K562 (cell line): ENCODE measurements around the gene CDK9. TPM values are rescaled to one million over a fixed set of nuclear protein-coding genes. Genes with fewer than 3 reads are reported as not detected.
A peak's percentile ranks its signal among the peaks of the same experiment; 100 is the strongest.

Source experiments
- ARID1B ChIP-seq: fragments of 450-650 bp; IDR thresholded peaks from 2 replicates; pipeline ENCODE4 v1.6.1; 2016; ENCODE audit warnings: antibody characterized with exemption, mild to moderate bottlenecking, inconsistent platforms
- DIDO1 ChIP-seq: fragments of 450-650 bp; IDR thresholded peaks from 2 replicates; pipeline ENCODE4 v1.6.1; 2016; ENCODE audit warnings: low read depth, missing biosample characterization, missing genetic modification characterization
- HIVEP1 ChIP-seq: fragments of 250-450 bp; sonication (Bioruptor Pico); IDR thresholded peaks from 2 replicates; pipeline ENCODE4 v1.4.0; 2020; ENCODE audit warnings: mild to moderate bottlenecking
- KDM2B ChIP-seq: fragments of 250-450 bp; sonication (Bioruptor Pico); IDR thresholded peaks from 2 replicates; pipeline ENCODE4 v1.8.0; 2021; ENCODE audit warnings: mild to moderate bottlenecking, moderate library complexity
- MTA1 ChIP-seq: fragments of 450-650 bp; IDR thresholded peaks from 2 replicates; pipeline ENCODE4 v1.6.1; 2017; ENCODE audit warnings: borderline replicate concordance
- MYC ChIP-seq, 2 experiments: fragments of 250-450 bp in 1 of 2; sonication (Bioruptor Pico) in 1 of 2; IDR thresholded peaks; 2 replicates each; pipeline versions ENCODE4 v1.5.1 to v1.6.1; 2012 to 2021; ENCODE audit warnings: low read depth in 2 of 2, borderline replicate concordance in 1 of 2, improper control_type of control experiment in 1 of 2, low read length in 1 of 2, mild to moderate bottlenecking in 1 of 2, moderate library complexity in 1 of 2
- SMAD3 ChIP-seq: fragments of 450-650 bp; formaldehyde crosslinking; conservative IDR thresholded peaks from 2 replicates; pipeline ENCODE4 v1.4.0; 2020; ENCODE audit warnings: mild to moderate bottlenecking
- SP1 ChIP-seq: sonication (generic); formaldehyde crosslinking; IDR thresholded peaks from 2 replicates; pipeline ENCODE4 v1.8.1; 2022; ENCODE audit warnings: mild to moderate bottlenecking, missing genetic modification reagents
- ZC3H11A ChIP-seq: IDR thresholded peaks from 2 replicates; pipeline ENCODE4 v1.6.1; 2012; ENCODE audit warnings: low read depth, low read length, improper control_type of control experiment
- ZKSCAN3 ChIP-seq: fragments of 250-450 bp; sonication (Bioruptor Pico); IDR thresholded peaks from 2 replicates; pipeline ENCODE4 v1.4.0; 2020
- ZNF316 ChIP-seq: fragments of 450-650 bp; IDR thresholded peaks from 2 replicates; pipeline ENCODE4 v1.6.1; 2016
- ZNF507 ChIP-seq: conservative IDR thresholded peaks from 2 replicates; pipeline ENCODE4 v1.6.1; 2017; ENCODE audit warnings: missing genetic modification characterization, missing compliant biosample characterization
- ZNF644 ChIP-seq: fragments of 200-800 bp; sonication (Bioruptor generic); IDR thresholded peaks from 2 replicates; pipeline ENCODE4 v1.6.1; 2016; ENCODE audit warnings: low read depth, missing genetic modification characterization, missing compliant biosample characterization
- polyA plus RNA-seq, 8 experiments: library from polyadenylated mRNA; depleted of rRNA in 4 of 8; stranded (reverse) in 5 of 8; unstranded in 3 of 8; fragments of >200 nt; fragmentation: Nextera tagmentation in 2 of 8; fragmentation: Illumina TruSeq in 1 of 8; extraction: Ambion mirVana in 2 of 8; extraction: Trizol in 1 of 8; gene quantifications; 2 replicates each; pipeline versions ENCODE4 v1.2.1 to v1.2.3, GENCODE V29; 2011 to 2014; ENCODE audit warnings: inconsistent platforms in 1 of 8, missing spikeins in 1 of 8
- total RNA-seq, 7 experiments: library from RNA; depleted of rRNA in 6 of 7; stranded (reverse); fragments of >200 nt in 6 of 7; fragmentation: Illumina TruSeq in 2 of 7; extraction: Trizol in 2 of 7; gene quantifications; 2 replicates each; pipeline versions ENCODE4 v1.2.1 to v1.2.3, GENCODE V29; 2011 to 2021; ENCODE audit warnings: low replicate concordance in 1 of 7
- TF ChIP-seq, protein P1 (sequence below), 2 experiments: IDR thresholded peaks; 2 replicates each; pipeline ENCODE4 v1.6.1; 2012; ENCODE audit warnings: improper control_type of control experiment in 2 of 2, low read depth in 2 of 2, low read length in 2 of 2, borderline replicate concordance in 1 of 2
- TF ChIP-seq, protein P2 (sequence below): IDR thresholded peaks from 3 replicates; pipeline ENCODE4 v1.6.1; 2011; ENCODE audit warnings: borderline replicate concordance, mild to moderate bottlenecking, moderate library complexity; ENCODE audit not compliant: insufficient read length; ENCODE audit errors: extremely low read depth
- TF ChIP-seq, protein P3 (sequence below): fragments of 250-450 bp; sonication (Bioruptor Pico); IDR thresholded peaks from 2 replicates; pipeline ENCODE4 v1.4.0; 2020
- TF ChIP-seq, protein P4 (sequence below): fragments of 450-650 bp; formaldehyde crosslinking; IDR thresholded peaks from 2 replicates; pipeline ENCODE4 v1.4.0; 2020; ENCODE audit warnings: mild to moderate bottlenecking, mixed read lengths
- TF ChIP-seq, protein P5 (sequence below): sonication (generic); formaldehyde crosslinking; IDR thresholded peaks from 2 replicates; pipeline ENCODE4 v1.8.1; 2023; ENCODE audit warnings: mild to moderate bottlenecking, missing genetic modification reagents

Gene CDK9
- total and polyA plus RNA-seq, 9 of the 15 experiments (the other 6 are each of a cell fraction or from before 2014, with no cell fraction given) = 4.2 to 78.6 (median 33.0) TPM

DNA sequence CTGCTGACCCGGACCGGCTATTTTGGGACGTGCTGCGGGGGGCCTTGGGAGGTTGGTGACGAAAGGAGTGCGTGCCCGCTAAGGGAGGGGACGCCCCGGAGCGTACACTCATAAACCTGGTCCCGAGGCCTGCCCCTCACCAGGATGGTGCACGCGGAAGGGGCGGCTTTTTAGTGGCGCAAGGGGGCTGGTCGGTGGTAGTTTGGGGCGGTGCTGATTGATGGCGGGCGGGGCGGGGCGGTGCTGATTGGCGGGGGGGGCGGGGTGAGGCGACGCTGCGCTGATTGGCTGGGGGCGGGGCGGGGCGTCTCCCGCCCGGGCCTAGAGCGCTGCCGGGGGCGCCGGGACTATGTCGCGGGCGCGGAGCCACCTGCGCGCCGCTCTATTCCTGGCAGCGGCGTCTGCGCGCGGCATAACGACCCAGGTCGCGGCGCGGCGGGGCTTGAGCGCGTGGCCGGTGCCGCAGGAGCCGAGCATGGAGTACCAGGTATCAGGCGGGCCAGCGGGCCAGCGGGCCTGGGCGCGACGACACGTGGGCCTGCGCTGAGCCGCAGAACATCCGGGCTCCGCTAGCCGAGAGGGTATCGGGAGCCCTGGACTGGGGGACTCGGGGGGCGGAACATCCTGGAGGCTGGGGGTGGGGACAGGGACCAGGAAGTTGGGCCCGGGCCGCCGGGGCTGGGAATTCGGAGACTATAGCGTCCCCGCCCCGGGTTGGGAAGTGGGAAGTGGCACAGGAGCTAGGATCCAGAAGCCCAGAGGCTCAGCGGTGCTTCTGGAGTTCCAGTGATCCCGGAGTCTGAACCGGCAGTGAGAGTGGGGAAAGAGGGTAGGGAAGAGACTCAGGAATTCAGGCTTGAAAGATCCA is 17.0 kb downstream of the CDK9 start, which contains the start of gene FPGS (continued):
- TF ChIP-seq, protein P1, sequence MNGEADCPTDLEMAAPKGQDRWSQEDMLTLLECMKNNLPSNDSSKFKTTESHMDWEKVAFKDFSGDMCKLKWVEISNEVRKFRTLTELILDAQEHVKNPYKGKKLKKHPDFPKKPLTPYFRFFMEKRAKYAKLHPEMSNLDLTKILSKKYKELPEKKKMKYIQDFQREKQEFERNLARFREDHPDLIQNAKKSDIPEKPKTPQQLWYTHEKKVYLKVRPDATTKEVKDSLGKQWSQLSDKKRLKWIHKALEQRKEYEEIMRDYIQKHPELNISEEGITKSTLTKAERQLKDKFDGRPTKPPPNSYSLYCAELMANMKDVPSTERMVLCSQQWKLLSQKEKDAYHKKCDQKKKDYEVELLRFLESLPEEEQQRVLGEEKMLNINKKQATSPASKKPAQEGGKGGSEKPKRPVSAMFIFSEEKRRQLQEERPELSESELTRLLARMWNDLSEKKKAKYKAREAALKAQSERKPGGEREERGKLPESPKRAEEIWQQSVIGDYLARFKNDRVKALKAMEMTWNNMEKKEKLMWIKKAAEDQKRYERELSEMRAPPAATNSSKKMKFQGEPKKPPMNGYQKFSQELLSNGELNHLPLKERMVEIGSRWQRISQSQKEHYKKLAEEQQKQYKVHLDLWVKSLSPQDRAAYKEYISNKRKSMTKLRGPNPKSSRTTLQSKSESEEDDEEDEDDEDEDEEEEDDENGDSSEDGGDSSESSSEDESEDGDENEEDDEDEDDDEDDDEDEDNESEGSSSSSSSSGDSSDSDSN (IDR thresholded peaks at IDR 0.05; ENCODE audit: borderline replicate concordance in 1 of 2, low read depth in 2 of 2, low read length in 2 of 2) = peak in 1 of 2 experiments; percentile 35; a peak in 1 of 4 replicates
- TF ChIP-seq DIDO1 (tag) (no peak), SMAD3 (CRISPR knock-in tag) (no peak), ZNF316 (no peak), ZNF644 (tag) (no peak), MYC (IDR thresholded peaks at IDR 0.05; ENCODE audit: low read depth, low read length) (peak; percentile 98), MYC (CRISPR knock-in tag; IDR thresholded peaks at IDR 0.05; ENCODE audit: borderline replicate concordance, low read depth) (no peak), ZKSCAN3 (CRISPR knock-in tag) (no peak), ZC3H11A (no peak), ZNF507 (tag) (no peak), KDM2B (CRISPR knock-in tag) (no peak), ARID1B (peak; percentile 35; the same call in 1 of the 2 replicates), SP1 (CRISPR knock-in tag) (peak; percentile 18), MTA1 (peak; percentile 76; the same call in 1 of the 2 replicates), HIVEP1 (0 out of 2 replicates have a peak, but pooled peaks have one; percentile 58)
- TF ChIP-seq, protein P2, sequence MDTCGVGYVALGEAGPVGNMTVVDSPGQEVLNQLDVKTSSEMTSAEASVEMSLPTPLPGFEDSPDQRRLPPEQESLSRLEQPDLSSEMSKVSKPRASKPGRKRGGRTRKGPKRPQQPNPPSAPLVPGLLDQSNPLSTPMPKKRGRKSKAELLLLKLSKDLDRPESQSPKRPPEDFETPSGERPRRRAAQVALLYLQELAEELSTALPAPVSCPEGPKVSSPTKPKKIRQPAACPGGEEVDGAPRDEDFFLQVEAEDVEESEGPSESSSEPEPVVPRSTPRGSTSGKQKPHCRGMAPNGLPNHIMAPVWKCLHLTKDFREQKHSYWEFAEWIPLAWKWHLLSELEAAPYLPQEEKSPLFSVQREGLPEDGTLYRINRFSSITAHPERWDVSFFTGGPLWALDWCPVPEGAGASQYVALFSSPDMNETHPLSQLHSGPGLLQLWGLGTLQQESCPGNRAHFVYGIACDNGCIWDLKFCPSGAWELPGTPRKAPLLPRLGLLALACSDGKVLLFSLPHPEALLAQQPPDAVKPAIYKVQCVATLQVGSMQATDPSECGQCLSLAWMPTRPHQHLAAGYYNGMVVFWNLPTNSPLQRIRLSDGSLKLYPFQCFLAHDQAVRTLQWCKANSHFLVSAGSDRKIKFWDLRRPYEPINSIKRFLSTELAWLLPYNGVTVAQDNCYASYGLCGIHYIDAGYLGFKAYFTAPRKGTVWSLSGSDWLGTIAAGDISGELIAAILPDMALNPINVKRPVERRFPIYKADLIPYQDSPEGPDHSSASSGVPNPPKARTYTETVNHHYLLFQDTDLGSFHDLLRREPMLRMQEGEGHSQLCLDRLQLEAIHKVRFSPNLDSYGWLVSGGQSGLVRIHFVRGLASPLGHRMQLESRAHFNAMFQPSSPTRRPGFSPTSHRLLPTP = no peak
- TF ChIP-seq, protein P3, sequence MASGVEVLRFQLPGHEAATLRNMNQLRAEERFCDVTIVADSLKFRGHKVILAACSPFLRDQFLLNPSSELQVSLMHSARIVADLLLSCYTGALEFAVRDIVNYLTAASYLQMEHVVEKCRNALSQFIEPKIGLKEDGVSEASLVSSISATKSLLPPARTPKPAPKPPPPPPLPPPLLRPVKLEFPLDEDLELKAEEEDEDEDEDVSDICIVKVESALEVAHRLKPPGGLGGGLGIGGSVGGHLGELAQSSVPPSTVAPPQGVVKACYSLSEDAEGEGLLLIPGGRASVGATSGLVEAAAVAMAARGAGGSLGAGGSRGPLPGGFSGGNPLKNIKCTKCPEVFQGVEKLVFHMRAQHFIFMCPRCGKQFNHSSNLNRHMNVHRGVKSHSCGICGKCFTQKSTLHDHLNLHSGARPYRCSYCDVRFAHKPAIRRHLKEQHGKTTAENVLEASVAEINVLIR (CRISPR knock-in tag) = no peak
- TF ChIP-seq, protein P4, sequence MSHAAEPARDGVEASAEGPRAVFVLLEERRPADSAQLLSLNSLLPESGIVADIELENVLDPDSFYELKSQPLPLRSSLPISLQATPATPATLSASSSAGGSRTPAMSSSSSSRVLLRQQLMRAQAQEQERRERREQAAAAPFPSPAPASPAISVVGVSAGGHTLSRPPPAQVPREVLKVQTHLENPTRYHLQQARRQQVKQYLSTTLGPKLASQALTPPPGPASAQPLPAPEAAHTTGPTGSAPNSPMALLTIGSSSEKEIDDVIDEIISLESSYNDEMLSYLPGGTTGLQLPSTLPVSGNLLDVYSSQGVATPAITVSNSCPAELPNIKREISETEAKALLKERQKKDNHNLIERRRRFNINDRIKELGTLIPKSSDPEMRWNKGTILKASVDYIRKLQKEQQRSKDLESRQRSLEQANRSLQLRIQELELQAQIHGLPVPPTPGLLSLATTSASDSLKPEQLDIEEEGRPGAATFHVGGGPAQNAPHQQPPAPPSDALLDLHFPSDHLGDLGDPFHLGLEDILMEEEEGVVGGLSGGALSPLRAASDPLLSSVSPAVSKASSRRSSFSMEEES (CRISPR knock-in tag) = no peak
- TF ChIP-seq, protein P5, sequence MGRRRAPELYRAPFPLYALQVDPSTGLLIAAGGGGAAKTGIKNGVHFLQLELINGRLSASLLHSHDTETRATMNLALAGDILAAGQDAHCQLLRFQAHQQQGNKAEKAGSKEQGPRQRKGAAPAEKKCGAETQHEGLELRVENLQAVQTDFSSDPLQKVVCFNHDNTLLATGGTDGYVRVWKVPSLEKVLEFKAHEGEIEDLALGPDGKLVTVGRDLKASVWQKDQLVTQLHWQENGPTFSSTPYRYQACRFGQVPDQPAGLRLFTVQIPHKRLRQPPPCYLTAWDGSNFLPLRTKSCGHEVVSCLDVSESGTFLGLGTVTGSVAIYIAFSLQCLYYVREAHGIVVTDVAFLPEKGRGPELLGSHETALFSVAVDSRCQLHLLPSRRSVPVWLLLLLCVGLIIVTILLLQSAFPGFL (CRISPR knock-in tag) = no peak
